22Rv1 (cell line): ENCODE data around the gene NOPCHAP1.

Source experiments
- CTCF ChIP-seq: fragments of 450-650 bp; IDR thresholded peaks from 2 replicates; pipeline ENCODE4 v1.5.1; 2017; ENCODE audit warnings: mild to moderate bottlenecking
- ZFX ChIP-seq: fragments of 450-650 bp; IDR thresholded peaks from 2 replicates; pipeline ENCODE4 v1.6.1; 2017; ENCODE audit warnings: antibody characterized with exemption, borderline replicate concordance

DNA sequence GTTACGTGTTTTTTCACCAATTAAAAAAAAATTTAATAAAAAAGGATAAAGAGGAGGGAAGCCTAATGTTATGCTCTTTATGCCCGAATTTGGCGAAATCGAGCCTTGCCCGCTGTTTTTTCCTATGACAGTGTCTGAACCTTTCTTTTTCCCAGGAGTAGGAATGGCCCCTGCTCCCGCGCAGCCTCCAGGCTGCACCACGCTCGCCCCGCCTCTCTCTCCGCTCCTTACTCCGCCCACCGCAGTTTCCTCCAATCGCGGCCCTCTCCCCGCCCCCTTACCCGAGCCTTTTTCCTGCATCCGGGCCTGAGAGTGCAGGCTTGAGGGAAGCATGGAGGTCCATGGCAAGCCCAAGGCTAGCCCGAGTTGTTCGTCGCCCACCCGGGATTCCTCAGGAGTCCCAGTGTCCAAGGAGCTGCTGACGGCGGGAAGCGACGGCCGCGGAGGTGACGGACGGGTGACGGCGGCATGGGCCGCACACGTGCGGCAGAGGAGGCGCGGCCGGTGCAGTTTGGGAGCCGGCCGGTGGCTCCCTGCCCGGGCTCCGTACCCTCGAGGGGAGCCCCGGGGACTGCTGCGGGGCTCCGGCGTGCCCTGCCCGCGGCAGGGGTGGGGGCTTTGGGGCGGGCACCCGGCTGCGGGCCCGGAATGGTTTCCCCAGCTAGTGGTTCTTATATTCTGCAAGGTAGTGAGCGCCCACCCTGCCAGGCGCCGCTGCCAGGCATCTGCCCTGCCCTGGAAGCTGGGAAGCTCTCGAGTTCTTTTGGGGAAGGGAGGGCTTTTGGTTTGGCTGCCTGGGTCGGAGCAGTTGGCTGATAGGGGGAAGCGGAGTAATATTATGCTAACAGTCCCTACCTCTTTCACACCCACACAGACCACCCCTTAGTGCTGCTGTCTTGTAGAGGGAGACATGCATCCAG is at the start of gene NOPCHAP1:
- TF ChIP-seq ZFX, result no peak
- 0 out of 2 replicates have a peak, but pooled peaks have one; percentile 4 for TF ChIP-seq CTCF
